Right lobe of liver (tissue), 6 donors: ENCODE data around the gene IL5RA. TPM values are rescaled to one million over a fixed set of nuclear protein-coding genes. Genes with fewer than 3 reads are reported as not detected.

Source experiments
- ATAC-seq, 4 donors: fragments of 200-7000 bp; cut with Tn5 transposase; one replicate each; pipeline ENCODE4 v1.9.1; 2020; ENCODE audit warnings: mild to moderate bottlenecking in 4 of 4, moderate library complexity in 4 of 4
- DNase-seq, 3 donors: peaks; one replicate each; pipeline ENCODE4 v3.0.0-alpha.2; 2020
- H3K27ac ChIP-seq, 3 donors: fragments of 200-600 bp; one replicate each; pipeline ENCODE4 v1.8.0; 2022
- H3K27me3 ChIP-seq, 2 donors: fragments of 200-600 bp; one replicate each; pipeline ENCODE4 v1.8.0; 2022
- H3K36me3 ChIP-seq, 4 donors: fragments of 200-600 bp; sonication (generic) in 1 of 4; one replicate each; pipeline versions ENCODE4 v1.5.1 to v1.8.0; 2017 to 2022; ENCODE audit warnings: control low read depth in 1 of 4
- H3K4me1 ChIP-seq, 4 donors: fragments of 200-600 bp; sonication (generic) in 1 of 4; one replicate each; pipeline versions ENCODE4 v1.5.1 to v1.8.0; 2017 to 2022; ENCODE audit warnings: control low read depth in 1 of 4
- H3K4me3 ChIP-seq, 3 donors: fragments of 200-600 bp; one replicate each; pipeline ENCODE4 v1.8.0; 2022
- H3K9me3 ChIP-seq, 4 donors: fragments of 200-600 bp; sonication (generic) in 1 of 4; one replicate each; pipeline versions ENCODE4 v1.5.1 to v1.8.0; 2017 to 2022; ENCODE audit warnings: control low read depth in 1 of 4
- POLR2A ChIP-seq: fragments of 450-650 bp; IDR thresholded peaks from one replicate; pipeline ENCODE4 v1.6.1; 2017; ENCODE audit warnings: antibody characterized with exemption, mild to moderate bottlenecking
- WGBS: methylation state at CpG from one replicate; pipeline ENCODE4 v1.1.6; 2018; ENCODE audit warnings: low coverage, low lambda C conversion rate; ENCODE audit not compliant: insufficient coverage; ENCODE audit errors: missing lambda C conversion rate; 5-methylcytosine and 5-hydroxymethylcytosine counted together
- intact Hi-C, 2 donors: fragments of 100-400 bp; cut with DNase I; formaldehyde crosslinking; loops; one replicate each; pipeline versions ENCODE4 v1.11.2 to v1.14.1; 2022
- total RNA-seq, 6 experiments: library from RNA; depleted of rRNA in 2 of 6; stranded (reverse); fragments of >200 nt in 2 of 6; fragmentation: NEBNext Ultra II Directional in 3 of 6; extraction: Animal tissue kit (Norgen Biotek cat#: 25700) in 3 of 6; gene quantifications; one replicate each; pipeline versions ENCODE4 v1.1.0 to v1.2.4, GENCODE V29; 2016 to 2023
- TF ChIP-seq, protein P1 (sequence below), 4 donors: fragments of 200-600 bp in 3 of 4; fragments of 450-650 bp in 1 of 4; IDR thresholded peaks; one replicate each; pipeline versions ENCODE4 v1.5.1 to v1.8.0; 2016 to 2022; ENCODE audit warnings: antibody characterized with exemption in 4 of 4, mild to moderate bottlenecking in 2 of 4
- donor health status: DM: no; HTN: yes; CAD: no.
- donor health status: DM: no; HTN: no; CAD: no.
- donor health status: DM: no; HTN: no; CAD: no.
- donor health status: DM: no; HTN: yes; CAD: no.
- donor health status: DM: no; HTN: yes; CAD: no.

Gene IL5RA
- total RNA-seq, 6 experiments from 2014 or later: not detected

DNA sequence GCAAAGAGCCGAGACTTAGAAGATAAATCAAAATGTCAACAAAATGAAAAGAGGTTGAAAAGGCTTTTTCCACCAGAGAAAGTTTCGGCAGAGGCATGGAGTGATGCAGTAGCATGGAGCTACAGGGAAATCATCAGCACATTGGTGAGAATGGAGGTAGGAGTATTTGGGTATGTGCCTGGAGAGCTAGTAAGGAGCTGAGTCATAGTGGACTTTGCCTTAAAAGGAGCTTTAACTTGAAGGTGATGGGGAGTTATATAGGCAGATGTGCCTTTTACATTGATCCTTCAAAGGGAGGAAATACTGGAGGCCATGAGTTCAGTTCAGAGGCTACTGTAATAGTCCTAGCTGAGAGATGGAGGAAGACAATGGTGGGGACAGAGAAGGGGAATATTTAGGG is 44.3 kb downstream of the IL5RA start:
- ATAC-seq (no peak), DNase-seq (no peak)
- Histone ChIP-seq H3K27ac (no peak overlapping the region), H3K4me3 (no peak overlapping the region), H3K27me3 (no peaks in the 10 kb centered on the region), H3K4me1 (no peaks in the 10 kb centered on the region), H3K36me3 (no peaks in the 10 kb centered on the region), H3K9me3 (no peaks in the 10 kb centered on the region)
- TF ChIP-seq POLR2A: no peak
- TF ChIP-seq, protein P1, sequence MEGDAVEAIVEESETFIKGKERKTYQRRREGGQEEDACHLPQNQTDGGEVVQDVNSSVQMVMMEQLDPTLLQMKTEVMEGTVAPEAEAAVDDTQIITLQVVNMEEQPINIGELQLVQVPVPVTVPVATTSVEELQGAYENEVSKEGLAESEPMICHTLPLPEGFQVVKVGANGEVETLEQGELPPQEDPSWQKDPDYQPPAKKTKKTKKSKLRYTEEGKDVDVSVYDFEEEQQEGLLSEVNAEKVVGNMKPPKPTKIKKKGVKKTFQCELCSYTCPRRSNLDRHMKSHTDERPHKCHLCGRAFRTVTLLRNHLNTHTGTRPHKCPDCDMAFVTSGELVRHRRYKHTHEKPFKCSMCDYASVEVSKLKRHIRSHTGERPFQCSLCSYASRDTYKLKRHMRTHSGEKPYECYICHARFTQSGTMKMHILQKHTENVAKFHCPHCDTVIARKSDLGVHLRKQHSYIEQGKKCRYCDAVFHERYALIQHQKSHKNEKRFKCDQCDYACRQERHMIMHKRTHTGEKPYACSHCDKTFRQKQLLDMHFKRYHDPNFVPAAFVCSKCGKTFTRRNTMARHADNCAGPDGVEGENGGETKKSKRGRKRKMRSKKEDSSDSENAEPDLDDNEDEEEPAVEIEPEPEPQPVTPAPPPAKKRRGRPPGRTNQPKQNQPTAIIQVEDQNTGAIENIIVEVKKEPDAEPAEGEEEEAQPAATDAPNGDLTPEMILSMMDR (IDR thresholded peaks at IDR 0.05): no peak
- intact Hi-C loops: no loop called here
- WGBS: 39% methylated on average over 2 of the region's 2 CpGs

DNA sequence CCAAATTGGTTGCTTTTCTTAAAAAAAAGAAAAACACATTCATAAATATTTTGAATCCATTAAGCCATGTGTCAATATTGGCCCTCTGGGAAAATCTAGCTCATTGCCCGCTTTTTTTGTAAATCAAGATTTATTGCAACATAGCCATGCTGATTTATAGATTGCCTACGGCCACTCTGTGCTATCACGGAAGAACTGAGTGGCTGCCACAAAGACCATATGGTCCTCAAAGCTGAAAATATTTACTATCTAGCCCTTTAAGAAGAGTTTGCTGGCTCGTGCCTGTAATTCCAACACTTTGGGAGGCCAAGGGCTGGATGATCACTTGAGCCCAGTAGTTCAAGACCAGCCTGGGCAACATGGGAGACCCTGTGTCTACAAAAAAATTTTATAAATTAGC is 45.9 kb downstream of the IL5RA start:
- H3K4me3 ChIP-seq: no peak overlapping the region
- no peaks in the 10 kb centered on the region for H3K9me3 ChIP-seq
- H3K4me1 ChIP-seq: no peaks in the 10 kb centered on the region
- TF ChIP-seq, protein P1 (IDR thresholded peaks at IDR 0.05): no peak
- TF ChIP-seq POLR2A: no peak
- intact Hi-C loops: no loop called here
- WGBS: 65% methylated on average over 4 of the region's 4 CpGs
- H3K36me3 ChIP-seq: no peaks in the 10 kb centered on the region
- no peak overlapping the region for H3K27ac ChIP-seq
- no peak for DNase-seq
- H3K27me3 ChIP-seq: no peaks in the 10 kb centered on the region
- no peak for ATAC-seq

DNA sequence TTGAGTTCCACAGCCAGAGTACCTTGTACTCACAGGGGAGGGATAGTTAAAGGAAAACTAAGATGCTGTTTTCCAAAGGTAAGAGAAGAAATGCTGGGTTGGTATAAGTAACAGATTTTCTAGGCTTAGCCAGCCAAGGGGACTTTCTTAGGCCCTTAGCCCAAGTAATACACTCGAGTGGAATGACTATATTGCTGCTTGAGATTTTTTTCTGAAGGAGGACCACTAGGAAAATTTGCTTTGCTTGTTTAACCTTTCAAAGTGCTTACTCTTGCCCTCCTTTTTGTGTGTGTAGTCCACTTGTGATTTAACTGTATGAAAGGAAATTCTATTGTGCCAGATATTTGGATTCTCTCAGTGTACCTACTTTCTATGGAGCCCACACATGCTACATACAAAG is 50.5 kb downstream of the IL5RA start:
- H3K27me3 ChIP-seq: no peaks in the 10 kb centered on the region
- no peaks in the 10 kb centered on the region for H3K4me1 ChIP-seq
- intact Hi-C loops: no loop called here
- DNase-seq (no peak), ATAC-seq (no peak)
- 55% methylated on average over 1 of the region's 1 CpG for WGBS
- no peaks in the 10 kb centered on the region for H3K9me3 ChIP-seq
- H3K4me3 ChIP-seq: no peak overlapping the region
- H3K27ac ChIP-seq: no peak overlapping the region
- no peak for TF ChIP-seq POLR2A
- TF ChIP-seq, protein P1 (IDR thresholded peaks at IDR 0.05): no peak
- H3K36me3 ChIP-seq: no peaks in the 10 kb centered on the region

DNA sequence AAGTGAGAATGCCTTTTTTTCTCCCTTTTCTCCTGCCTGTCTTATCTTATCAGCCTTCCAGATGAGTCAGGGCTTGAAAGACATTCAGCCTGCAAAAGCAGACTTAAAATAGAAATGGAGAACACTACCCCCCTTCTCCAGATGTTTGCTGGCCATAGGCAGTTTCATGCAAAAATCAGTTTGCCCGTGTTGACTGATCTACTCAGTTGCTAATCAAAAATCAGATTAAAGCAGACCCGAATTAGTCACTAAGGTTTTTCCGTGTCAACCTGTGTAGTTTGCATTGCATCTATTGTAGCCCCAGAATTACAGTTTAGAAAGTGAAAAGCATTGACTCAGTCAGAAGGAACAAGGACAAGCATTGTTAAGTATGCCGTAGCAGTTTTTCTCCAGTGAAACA is 56.2 kb downstream of the IL5RA start:
- no peak for ATAC-seq
- H3K9me3 ChIP-seq: no peaks in the 10 kb centered on the region
- no peak overlapping the region for H3K27ac ChIP-seq
- H3K4me3 ChIP-seq: no peak overlapping the region
- H3K36me3 ChIP-seq: no peaks in the 10 kb centered on the region
- 45% methylated on average over 4 of the region's 4 CpGs for WGBS
- intact Hi-C loops: no loop called here
- no peak for TF ChIP-seq POLR2A
- TF ChIP-seq, protein P1 (IDR thresholded peaks at IDR 0.05): no peak
- no peaks in the 10 kb centered on the region for H3K4me1 ChIP-seq
- no peaks in the 10 kb centered on the region for H3K27me3 ChIP-seq
- DNase-seq: no peak
